BJ (cell line): ENCODE data around the gene MMP24. TPM values are rescaled to one million over a fixed set of nuclear protein-coding genes. Genes with fewer than 3 reads are reported as not detected.
A peak's percentile ranks its signal among the peaks of the same experiment; 100 is the strongest.

Experiments used
- CTCF ChIA-PET: fragments of 350-600 bp; formaldehyde crosslinking; extraction: SDS; loops from one replicate; lab custom pipeline; 2021; ENCODE audit warnings: antibody characterized with exemption, inconsistent platforms; lab: Yijun Ruan, JAX
- POLR2A ChIA-PET: fragments of 300-600 bp; sonication (Branson Sonifier 250); formaldehyde crosslinking; extraction: SDS; loops from one replicate; lab custom pipeline; 2021; ENCODE audit warnings: antibody characterized with exemption; lab: Charles Lee
- DNase-seq: peaks from one replicate; pipeline ENCODE4 v3.0.0-alpha.2; 2011; ENCODE audit warnings: low read depth
- H3K27me3 ChIP-seq: 2 replicates; pipeline ENCODE4 v1.6.0; 2011; ENCODE audit warnings: low read length; ENCODE audit not compliant: control insufficient read depth, insufficient read depth
- H3K36me3 ChIP-seq: 2 replicates; pipeline ENCODE4 v1.5.1; 2011; ENCODE audit warnings: low read length; ENCODE audit not compliant: control insufficient read depth, insufficient read depth
- H3K4me3 ChIP-seq: 2 replicates; pipeline ENCODE4 v1.5.1; 2011; ENCODE audit warnings: low read depth, mild to moderate bottlenecking, control low read depth, low read length
- polyA plus RNA-seq: library from polyadenylated mRNA; depleted of rRNA; stranded (reverse); fragments of >200 nt; gene quantifications from 2 replicates; pipeline ENCODE4 v1.2.3, GENCODE V29; 2011
- TF ChIP-seq, protein P1 (sequence below): IDR thresholded peaks from 2 replicates; pipeline ENCODE4 v1.5.1; 2011; ENCODE audit warnings: low read depth, mild to moderate bottlenecking, control low read depth, inconsistent platforms, low read length, moderate library complexity; ENCODE audit not compliant: insufficient read depth

Gene MMP24
- polyA plus RNA-seq, 1 experiment: 2.3 TPM

- no peaks in the 10 kb centered on the region for H3K27me3 ChIP-seq
- ChIA-PET CTCF (interaction anchor here (0.5 to 15.0 kb wide), 19 partner anchors 9 to 285 kb away, joined by 3 to 392 read pairs (median 4); partner anchors contain the start of genes CEP250, EIF6, GDF5 and UQCC1), POLR2A (interaction anchor here (1.0 to 1.4 kb wide), 2 partner anchors 21 to 149 kb away, joined by 3 to 6 read pairs; partner anchors contain the start of genes CEP250 and EIF6)
- no peak overlapping the region for H3K4me3 ChIP-seq
- no peaks in the 10 kb centered on the region; the same call in 1 of the 2 replicates for H3K36me3 ChIP-seq
- peak; percentile 97 for DNase-seq
- TF ChIP-seq, protein P1, sequence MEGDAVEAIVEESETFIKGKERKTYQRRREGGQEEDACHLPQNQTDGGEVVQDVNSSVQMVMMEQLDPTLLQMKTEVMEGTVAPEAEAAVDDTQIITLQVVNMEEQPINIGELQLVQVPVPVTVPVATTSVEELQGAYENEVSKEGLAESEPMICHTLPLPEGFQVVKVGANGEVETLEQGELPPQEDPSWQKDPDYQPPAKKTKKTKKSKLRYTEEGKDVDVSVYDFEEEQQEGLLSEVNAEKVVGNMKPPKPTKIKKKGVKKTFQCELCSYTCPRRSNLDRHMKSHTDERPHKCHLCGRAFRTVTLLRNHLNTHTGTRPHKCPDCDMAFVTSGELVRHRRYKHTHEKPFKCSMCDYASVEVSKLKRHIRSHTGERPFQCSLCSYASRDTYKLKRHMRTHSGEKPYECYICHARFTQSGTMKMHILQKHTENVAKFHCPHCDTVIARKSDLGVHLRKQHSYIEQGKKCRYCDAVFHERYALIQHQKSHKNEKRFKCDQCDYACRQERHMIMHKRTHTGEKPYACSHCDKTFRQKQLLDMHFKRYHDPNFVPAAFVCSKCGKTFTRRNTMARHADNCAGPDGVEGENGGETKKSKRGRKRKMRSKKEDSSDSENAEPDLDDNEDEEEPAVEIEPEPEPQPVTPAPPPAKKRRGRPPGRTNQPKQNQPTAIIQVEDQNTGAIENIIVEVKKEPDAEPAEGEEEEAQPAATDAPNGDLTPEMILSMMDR: no peak
Observed at GRCh38 chr20:35305682-35306556, 79.4 kb downstream of the MMP24 start.

- TF ChIP-seq, protein P1: peak; percentile 78
- ChIA-PET CTCF (interaction anchor here (0.5 to 15.0 kb wide), 16 partner anchors 8 to 284 kb away, joined by 3 to 392 read pairs (median 4); partner anchors contain the start of genes CEP250, EIF6 and GDF5), POLR2A (no interaction called here)
- no peaks in the 10 kb centered on the region; the same call in 1 of the 2 replicates for H3K36me3 ChIP-seq
- no peaks in the 10 kb centered on the region for H3K27me3 ChIP-seq
- no peak overlapping the region for H3K4me3 ChIP-seq
- DNase-seq: no peak
Observed at GRCh38 chr20:35306931-35307517, 80.5 kb downstream of the MMP24 start.

DNA sequence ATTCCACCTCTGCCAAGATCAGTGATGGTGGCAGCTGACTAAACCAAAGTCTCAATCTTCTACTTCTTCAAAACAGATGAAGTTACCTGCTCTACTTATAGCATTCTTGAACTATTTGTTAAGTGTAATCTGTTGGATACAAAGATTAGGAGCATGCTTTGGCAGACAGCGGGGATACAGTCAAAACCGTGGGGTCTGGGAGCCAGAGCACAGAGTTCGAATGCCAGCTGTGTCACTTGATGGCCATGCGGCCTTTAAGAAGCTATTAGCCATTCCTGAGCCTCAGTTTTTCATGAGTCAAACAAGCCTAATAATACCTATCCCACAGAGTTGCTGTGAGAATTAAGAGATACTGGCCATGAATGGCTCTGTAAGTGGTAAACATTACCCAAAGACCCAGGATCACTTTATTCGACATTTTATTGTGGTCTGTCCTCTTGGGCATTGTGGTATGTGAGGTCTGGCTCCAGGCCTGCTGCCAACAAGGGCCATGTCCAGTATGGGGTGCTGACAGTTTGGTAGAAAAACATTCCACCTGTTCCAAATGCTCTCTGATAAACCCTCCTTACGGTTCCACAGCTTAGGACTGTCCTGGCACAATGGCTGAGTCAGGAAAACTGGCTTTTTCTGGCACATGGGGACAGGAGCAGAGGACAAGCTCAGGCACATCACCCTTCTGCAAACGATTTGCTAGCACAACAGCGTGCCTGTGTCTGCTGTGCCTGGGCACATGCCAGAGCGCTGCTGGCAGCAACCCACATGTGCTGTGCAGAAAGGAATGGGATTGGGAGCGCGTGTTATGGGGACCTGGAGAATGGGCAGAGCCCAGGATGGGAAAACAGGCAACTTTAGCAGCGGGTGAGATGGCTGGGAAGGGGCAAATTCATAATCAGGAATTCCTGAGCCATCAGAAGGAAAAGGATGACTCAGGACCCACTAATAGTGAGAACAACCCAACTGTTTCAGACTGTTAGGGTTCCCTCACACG lies 81.5 kb downstream of the MMP24 start:
- Histone ChIP-seq H3K4me3 (no peak overlapping the region), H3K36me3 (no peaks in the 10 kb centered on the region; the same call in 1 of the 2 replicates), H3K27me3 (no peaks in the 10 kb centered on the region)
- POLR2A ChIA-PET: interaction anchor here (0.6 kb wide), 2 partner anchors 9 to 105 kb away, joined by 3 read pairs; no protein-coding TSS in a partner anchor
- CTCF ChIA-PET: interaction anchor here (1.0 to 15.0 kb wide), 12 partner anchors 7 to 147 kb away, joined by 3 to 392 read pairs (median 4); partner anchors contain the start of genes CEP250, EIF6 and GDF5
- TF ChIP-seq, protein P1: no peak
- DNase-seq: peak; percentile 49

GRCh38 chr20:35311409-35311808 lies 84.9 kb downstream of the MMP24 start:
- TF ChIP-seq, protein P1: no peak

More at GRCh38 chr20:35311409-35311808, 84.9 kb downstream of the MMP24 start:
- DNase-seq: no peak
- Histone ChIP-seq H3K27me3 (no peaks in the 10 kb centered on the region), H3K36me3 (no peaks in the 10 kb centered on the region), H3K4me3 (no peak overlapping the region)
- ChIA-PET POLR2A (no interaction called here), CTCF (interaction anchor here (0.6 kb wide), 1 partner anchor 98 kb away, joined by 3 read pairs; no protein-coding TSS in a partner anchor)
